GM19023 (cell line): ENCODE measurements around the gene SUFU.

ENCODE experiments used
- ATAC-seq: cut with Tn5 transposase; IDR thresholded peaks from one replicate; pipeline ENCODE4 v1.9.1; 2021; ENCODE audit warnings: mild to moderate bottlenecking, moderate library complexity; ENCODE audit not compliant: unreplicated experiment

The SUFU gene

DNA sequence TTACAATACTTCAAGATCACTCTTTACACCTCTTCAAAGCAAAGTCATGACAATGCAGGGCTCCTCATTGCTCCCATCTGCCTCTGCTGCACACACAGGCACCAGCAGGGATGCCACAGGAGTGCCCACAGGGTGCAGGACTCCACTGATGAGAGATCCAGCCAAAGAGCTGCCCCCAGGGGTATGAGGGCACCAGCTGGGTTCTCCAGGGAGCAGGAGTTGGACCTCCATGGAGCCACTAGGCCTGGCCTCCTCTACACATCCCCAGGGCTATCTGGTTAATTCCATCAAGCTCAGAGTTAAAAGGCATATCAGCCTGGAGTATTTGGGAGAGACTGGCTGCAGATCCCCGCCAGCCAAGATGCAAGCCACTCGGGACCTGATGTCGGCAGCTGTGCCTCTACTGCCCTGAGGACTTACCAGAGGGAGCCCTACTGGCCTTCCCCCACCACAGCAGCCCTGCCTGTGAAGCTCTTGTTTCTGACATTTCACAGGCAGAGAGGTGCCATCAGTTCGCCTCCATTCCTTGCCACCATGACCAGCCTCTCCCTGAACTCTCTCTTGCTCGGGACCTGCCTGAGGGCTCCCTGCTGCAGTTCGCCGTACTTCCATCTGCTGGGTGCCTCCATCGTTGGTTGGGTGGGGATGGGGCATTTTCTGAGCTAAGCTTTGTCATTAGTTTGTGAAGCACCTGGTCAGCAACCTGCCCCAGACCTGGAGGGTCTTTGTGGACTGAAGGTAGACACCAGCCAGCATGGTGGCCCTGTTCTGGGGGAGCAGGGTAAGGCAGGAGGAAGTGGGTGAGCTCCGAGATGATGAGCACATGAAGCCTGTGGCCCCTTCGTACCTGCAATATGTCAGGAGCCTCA is 128.0 kb downstream of the SUFU start:
- no peak for ATAC-seq

DNA sequence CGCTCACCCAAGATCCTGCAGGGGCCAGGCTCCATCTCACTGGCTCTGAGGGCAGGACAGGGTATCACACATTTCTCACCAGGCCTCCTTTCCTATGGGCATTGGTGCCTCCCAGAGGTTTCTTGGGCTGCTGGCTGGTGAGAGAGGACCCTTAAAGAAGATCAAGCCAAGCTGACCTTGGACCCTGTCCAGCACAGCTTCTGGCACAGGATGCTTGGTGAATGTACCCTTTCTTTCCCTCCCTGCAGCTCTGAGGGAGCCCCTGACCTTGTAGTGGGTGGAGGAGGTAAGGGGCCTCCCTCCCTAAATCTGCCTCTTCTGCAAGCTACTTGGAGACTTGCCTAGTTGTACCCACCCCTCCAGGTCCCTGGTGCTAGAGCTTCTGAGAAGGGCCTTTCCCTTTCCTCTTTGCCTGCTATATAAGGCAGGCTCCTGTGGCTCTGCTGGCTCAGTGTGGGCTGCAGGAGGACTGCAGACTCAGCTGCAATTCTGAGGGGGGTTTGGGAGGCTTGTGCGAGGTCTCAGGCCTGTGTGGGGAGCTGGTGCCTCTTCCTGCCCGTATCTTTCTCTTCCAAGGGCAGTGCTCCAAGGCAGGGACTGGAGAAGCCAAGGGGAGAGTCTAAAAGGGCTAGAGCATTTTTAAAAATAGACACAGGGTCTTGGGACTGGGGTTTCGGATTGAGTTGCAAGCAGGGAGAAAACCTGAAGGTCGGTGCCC is 128.8 kb downstream of the SUFU start:
- ATAC-seq: no peak

DNA sequence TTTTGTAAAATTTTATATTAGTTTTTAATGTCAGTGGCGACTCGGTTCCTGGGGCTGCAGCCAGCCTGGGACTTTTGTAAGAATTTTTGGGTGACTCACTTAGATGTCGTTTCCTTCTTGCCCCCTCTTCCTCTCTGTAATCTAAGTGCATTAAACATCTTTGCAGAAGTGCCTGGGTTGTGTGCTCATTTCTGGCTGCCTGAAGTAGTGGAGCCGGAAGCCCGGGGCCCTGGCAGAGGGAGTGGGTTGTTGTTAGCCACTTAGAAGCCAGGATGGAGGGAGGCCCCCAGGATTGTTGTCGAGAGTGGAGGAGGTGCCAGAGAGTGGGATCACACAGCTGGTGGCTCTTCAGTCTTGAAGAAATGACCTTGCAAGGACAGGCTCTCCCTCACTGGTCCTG is 129.5 kb downstream of the SUFU start:
- ATAC-seq: no peak

DNA sequence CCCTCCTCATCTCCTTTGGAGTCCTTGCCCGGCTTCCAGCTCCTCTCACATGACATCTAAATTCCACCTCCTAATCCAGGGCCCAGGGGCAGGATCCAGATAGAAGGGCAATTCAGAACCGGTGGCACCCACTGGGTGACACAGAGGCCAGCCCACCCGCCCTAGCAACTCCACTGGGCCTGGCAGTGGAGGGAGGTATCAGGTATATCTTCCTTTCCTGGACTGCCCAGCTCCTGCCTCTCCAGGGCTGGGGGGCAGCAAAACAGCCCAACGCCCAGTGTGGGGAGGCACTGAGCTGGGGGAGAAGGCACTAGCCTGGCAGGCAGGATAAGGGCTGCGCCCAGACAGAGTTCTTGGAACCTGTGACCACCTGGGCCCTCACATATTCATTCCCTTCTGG is 130.1 kb downstream of the SUFU start:
- ATAC-seq: no peak

DNA sequence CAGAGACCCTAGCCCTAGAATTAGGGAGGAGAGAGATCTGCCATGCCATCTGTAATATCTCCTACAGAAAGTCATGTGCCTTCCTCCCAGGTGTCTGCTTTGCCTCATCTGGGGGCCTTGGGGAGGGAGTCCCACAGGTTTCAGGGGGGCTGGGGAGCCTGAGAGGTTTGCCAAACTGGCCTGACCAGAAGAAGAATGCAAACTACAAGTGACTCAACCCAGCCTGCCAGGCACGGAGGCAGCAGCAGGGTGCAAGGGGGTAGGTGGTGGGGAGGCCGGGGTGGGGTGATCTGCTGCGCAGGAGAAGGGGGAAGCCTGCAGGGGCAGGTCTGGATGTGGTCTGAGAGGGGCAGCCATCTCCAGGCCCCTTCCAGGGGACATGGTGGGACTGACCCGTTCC is 130.9 kb downstream of the SUFU start:
- ATAC-seq: no peak

DNA sequence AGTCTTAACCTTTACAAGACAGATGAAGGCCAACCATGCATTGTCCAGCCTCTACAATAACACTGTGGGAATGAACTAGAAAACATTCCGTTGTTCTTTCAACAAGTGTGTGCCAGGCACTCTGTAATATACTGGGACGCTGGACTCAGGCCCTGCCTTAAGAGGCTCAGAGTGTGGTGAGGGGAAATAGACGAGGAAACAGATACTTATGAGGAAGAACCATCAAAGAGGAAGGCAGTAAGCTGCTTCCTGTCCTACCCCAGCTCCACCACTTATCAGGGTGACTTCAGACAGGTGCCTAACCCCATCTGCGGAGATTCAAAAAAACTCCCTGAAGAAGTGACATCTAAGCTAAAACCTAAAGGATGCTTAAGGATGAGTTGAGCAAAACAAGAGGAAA is 131.6 kb downstream of the SUFU start:
- no peak for ATAC-seq

DNA sequence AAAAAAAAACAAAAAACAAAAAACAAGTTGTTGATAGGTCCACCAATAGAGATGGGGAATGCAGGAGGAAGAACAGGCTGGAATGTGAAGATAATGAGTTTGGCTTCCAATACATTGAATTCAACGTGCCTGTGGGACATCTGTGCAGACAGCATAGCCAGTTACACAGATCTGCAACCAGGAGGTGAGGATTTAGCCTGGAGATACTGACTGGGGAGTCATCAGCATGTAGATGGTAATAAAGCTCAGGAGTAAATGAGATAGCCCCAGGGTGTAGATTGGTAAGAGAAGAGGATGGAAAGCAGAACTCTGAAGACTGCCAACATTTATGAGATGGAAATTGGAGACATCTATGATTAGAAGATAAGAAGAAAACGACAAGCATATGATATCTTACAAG is 135.8 kb downstream of the SUFU start:
- ATAC-seq: no peak

DNA sequence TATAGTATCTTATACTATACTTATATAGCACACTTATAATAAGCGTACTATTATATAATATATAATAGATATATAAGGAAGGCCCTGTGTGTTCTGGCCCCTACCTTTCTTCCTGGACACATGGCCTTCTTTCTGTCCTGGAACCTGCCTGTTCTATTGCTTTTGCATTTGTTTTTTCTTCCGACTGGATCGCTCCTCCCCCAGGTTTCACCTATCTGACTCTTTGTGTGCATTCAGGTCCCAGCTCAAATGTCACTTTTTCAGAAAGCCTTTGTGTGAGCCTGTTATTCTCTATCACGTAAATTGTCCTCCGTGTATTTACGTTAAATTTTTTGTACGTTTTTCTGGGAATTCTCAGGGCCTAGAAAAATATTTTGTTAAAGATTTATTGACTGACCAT is 137.6 kb downstream of the SUFU start:
- ATAC-seq: no peak

DNA sequence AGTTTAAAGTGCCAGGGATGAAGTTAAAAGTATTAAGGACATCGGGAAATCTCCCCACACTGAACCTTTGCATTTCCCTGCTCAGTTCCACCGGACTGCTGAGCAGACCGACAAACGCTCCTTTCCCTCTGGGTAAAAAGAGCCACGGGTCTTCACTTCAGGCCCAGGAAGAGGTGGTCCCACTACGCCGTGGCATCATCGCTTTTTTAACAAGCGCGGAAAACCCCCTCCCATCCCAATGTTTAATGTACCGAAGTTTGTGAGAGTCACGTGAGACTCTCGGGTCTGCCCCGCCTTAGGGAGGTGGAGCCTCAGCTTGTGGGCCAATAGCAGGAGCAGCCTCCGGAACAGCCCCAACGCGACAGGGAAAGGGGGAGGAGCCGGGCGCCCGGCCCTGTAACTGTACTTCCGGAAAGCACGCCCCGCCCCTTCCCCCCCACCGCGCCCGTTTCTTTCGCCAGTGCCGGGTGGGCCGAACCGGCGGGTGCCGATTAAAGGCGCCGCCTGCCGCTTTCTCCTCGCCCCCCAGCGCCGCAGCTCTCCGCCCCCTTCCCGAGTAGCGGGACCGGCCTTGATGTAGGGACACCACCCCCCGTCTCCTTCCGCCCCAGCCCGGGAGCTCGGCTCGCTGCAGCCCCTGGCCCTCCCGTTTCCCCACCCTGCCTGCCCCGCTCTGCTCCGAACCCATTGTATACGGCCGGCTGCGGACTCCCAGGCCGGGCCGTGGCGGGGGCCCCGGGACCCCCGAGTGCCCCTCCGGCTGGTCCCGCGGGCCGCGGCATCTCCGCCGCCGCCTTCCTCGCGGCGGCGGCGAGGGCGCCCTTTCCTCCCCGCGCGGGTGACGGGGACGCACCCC is 138.3 kb downstream of the SUFU start:
- ATAC-seq: peak; percentile 47

DNA sequence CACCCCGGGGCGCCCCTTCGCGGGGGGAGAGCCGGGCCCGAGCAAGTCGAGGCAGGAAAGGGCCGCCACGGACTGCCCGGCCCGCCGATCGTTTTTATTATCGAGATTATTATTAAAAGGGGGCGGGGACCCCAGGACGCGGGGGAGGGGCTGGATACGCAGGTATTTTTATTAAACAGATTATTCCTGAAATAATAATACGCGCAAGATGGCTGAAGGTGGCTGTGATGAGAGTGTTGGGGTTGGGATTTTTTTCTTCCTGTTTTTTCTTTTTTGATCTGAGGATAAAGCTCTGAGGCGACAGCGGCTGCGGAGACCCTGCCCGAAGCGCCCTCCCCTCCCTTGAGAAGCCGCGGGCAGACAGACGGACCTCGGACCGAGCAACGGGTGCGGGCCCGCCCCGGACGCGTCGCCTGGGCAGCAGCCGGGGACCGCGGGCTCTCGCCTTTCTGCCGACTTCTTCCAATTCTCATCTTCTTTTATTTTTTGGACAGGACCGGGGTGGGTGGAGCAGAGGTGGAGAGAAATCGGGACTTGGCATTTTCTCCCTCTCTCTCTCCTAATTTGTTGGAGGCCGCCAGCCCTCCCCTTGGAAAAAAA is 139.1 kb downstream of the SUFU start:
- ATAC-seq: no peak

DNA sequence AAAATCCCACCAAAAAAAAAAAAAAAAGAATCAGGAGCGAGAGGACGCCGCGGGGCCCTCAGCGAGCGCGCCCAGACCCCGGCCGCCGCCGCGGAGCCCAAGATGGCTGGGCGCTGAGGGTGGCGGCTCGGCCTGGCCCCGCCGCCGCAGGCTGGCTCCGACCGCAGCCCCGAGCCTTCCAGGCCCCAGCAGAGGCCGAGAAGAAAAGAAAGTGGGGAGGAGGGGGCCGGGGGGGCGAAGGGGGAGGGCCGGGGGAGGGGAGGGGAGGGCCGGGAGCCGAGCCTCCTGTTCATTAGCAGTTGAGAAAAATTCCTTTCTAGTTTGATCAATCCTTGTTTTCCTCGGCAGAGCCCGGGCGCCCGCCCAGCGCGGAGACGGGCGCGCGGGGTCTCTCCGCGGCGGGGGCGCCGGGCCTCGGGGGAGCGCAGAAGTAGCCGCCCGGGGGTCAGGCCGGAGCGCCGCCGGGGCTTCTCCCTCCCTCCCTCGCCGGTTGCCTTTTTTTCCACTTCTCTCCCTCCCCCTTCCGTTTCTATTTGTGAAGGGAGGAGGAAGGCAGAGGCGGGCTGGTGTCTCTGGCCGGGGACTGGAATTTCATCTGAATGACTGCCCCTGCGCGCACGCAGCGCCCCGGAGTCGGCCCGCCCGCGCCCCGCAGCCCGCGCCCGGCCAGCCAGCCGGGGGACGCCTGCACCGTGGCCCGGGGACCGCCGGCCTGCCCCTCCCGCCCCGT is 139.7 kb downstream of the SUFU start:
- ATAC-seq: peak; percentile 1

DNA sequence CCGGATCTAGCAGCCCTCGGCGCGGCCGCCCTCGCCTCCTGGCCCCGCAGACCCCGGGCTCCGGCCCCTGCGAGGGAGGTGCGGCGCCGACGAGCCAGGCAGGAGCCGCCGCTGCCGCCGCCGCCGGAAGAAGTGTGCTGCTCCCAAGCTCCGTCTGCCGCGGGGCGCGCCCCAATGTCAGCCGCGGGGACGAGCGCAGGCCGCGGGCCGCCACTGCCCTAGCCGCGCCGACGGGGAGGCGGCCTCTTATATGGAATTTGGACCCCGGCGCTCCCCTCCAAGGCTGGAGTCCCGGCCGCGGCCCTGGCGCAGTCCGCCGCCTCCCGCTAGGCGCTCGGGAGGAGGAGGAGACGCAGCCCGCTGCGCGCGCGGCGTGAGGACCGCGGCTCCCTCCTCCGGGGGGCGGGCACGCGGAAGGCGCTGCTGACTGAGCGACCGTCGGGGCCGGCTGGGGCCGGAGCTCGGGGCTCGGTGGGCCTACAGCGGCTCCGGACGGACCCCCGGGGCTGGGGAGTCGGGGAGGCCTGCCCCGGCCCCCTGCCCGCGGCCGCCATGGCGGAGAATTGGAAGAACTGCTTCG is 140.4 kb downstream of the SUFU start, which contains the start of gene TRIM8:
Gene TRIM8, plus strand, starts transcription at position 414 of the 580 bp plus-strand sequence. Its CDS starts 139 bp downstream, at position 553.
- ATAC-seq: peak; percentile 14

DNA sequence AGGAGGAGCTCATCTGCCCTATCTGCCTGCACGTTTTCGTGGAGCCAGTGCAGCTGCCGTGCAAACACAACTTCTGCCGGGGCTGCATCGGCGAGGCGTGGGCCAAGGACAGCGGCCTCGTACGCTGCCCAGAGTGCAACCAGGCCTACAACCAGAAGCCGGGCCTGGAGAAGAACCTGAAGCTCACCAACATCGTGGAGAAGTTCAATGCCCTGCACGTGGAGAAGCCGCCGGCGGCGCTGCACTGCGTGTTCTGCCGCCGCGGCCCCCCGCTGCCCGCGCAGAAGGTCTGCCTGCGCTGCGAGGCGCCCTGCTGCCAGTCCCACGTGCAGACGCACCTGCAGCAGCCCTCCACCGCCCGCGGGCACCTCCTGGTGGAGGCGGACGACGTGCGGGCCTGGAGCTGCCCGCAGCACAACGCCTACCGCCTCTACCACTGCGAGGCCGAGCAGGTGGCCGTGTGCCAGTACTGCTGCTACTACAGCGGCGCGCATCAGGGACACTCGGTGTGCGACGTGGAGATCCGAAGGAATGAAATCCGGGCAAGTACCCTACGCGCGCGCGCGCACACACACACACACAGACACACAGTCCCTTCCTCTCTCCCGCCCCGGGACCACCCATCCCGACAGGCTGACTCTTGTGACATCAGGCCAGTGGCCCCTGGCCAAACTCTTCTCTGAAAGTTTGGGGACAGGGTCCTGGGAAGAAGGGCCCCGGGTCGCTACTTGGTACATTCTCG is 141.0 kb downstream of the SUFU start:
- ATAC-seq: no peak

DNA sequence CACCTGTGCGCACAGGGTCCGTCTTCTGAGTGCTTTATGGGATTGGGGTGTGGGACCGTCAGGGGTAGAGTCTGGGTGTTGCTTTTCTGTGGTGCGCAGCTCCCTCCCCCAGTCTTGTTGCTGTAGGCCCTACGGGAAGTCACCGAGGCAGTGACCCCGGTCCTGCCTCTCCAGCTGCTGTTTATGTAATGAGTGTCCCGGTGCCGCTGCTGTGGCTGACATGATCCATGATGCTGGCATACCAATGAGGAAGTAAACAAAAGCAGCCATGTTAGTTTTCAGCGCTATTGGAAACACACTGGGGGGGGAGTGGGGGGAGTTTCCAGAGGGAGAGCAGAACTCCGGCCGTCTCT is 141.6 kb downstream of the SUFU start:
- no peak for ATAC-seq

DNA sequence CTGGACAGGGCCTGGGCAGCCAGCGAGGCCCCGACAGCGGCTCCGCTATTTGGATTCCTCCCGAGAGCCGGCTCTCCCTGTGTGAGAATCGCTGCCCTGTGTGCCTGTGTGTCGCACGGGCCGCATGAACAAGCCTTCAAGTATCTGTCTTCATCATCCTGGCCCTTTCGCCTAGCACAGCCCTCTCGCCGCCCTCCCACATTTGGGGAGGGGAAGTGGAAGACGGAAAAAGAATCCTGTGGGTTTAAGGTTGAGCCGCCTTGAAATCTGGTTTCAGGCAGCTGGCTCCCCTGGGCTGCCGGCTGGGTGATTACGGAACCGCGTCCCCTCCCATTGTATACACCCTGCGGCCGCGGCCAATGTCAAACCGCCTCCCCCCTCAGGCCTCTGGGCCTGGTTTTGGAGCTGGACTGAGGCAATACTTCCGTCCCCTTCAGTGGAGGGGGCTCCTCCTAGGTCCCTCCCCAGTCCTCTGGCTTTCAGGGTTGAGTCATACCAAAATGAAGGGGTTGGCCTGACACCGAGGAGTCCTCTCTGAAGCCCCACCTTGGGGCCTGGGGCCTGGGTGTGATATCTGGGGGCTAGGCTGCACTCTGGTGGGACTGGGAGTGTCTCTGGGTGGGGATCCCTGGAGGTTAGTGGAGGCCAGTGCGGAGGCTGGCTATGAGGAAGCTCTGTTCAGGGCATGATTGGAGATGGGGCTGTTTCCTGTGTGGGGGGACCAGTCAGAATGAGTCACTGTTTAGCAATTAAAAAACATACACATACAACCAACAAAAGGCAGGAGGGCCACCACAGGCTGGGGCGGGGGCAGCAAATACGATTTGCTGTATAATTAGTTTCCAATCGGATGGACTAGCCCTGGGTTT is 142.2 kb downstream of the SUFU start:
- peak; percentile 38 for ATAC-seq

DNA sequence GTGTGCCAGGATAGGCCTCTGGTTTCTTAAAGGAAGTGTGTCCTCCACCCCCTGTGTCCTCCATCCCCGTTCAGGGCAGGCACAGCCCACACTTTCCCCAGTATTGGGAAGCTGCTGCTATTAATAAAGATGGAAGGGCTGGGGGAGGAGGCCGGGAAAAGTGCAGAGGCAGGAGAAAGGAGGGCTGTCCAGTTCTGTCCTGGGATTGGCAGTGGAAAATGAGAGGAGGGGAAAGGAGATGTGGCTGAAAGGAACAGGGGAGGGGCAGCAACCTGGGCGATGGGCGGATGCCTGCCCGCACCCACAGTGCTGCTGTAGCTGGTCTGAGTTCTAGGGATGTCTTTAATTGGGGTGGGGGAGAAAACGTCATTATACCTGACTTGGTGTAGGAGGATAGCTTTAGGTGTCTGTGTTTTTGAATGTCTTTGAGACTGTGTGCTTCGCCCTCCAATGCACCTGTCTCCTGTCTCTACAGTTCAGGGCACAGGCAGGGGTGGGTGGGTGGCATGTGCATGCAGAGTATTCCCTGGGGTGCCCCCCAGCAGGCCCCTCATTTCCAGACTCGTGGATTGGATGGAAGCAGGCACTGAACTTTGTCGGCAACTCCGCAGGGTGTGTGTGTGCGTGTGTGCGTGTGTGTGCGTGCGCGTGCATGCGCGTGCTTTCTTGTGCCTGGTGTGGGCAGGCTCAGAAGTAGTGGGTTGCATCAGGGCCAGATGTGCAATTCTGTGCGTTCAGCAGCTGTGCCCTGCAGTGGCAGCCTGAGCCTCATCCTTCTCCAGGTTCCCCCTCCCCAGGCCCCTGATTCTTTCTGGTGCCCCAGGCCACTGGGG is 143.1 kb downstream of the SUFU start:
- no peak for ATAC-seq
